ENCODE measurements around the gene MTMR11.
"Not testable (repeated sequence)": the region's sequence is repeated elsewhere in the genome, so short reads cannot be mapped to it uniquely, and the experiment has no call there.

MTMR11 gene

GRCh38 chr1:149936170-149936991, at the start of gene MTMR11:
Gene MTMR11, minus strand, starts transcription at chr1:149936879. Its CDS starts 232 bp downstream, at chr1:149936647.
- DNase-seq (ENCODE audit: low spot score): no peak

- no peak for DNase-seq (ENCODE audit: low spot score)
These were observed 43.4 kb upstream of the MTMR11 start for GRCh38 chr1:149979972-149980540.

- no peak for DNase-seq (ENCODE audit: low spot score)
These were observed 42.7 kb upstream of the MTMR11 start for GRCh38 chr1:149979245-149979971.

- no peak for DNase-seq (ENCODE audit: low spot score)
These were observed 41.9 kb upstream of the MTMR11 start for GRCh38 chr1:149978547-149979023.

- DNase-seq (ENCODE audit: low spot score): no peak
These were observed 40.7 kb upstream of the MTMR11 start for GRCh38 chr1:149977345-149977744.

GRCh38 chr1:149972547-149972946, 35.9 kb upstream of the MTMR11 start:
- DNase-seq (ENCODE audit: low spot score): no peak

- no peak for DNase-seq (ENCODE audit: low spot score)
These were observed 31.0 kb upstream of the MTMR11 start for GRCh38 chr1:149967646-149968045.

- no peak for DNase-seq (ENCODE audit: low spot score)
These were observed 30.4 kb upstream of the MTMR11 start for GRCh38 chr1:149967041-149967440.

- no peak for DNase-seq (ENCODE audit: low spot score)
These were observed 29.7 kb upstream of the MTMR11 start for GRCh38 chr1:149966405-149966804.

- DNase-seq (ENCODE audit: low spot score): no peak
These were observed 28.8 kb upstream of the MTMR11 start for GRCh38 chr1:149965440-149965839.

GRCh38 chr1:149963358-149963757, 26.7 kb upstream of the MTMR11 start:
- peak; percentile 28 for DNase-seq (ENCODE audit: low spot score)

- no peak for DNase-seq (ENCODE audit: low spot score)
These were observed 26.1 kb upstream of the MTMR11 start for GRCh38 chr1:149962736-149963135.

- peak; percentile 94 for DNase-seq (ENCODE audit: low spot score)
These were observed 25.5 kb upstream of the MTMR11 start for GRCh38 chr1:149962039-149962647.

- not testable (repeated sequence) for DNase-seq (ENCODE audit: low spot score)
These were observed 20.9 kb upstream of the MTMR11 start for GRCh38 chr1:149957548-149957947.

- no peak for DNase-seq (ENCODE audit: low spot score)
These were observed 13.2 kb upstream of the MTMR11 start for GRCh38 chr1:149949911-149950310.

- DNase-seq (ENCODE audit: low spot score): peak; percentile 87
These were observed 8.5 kb upstream of the MTMR11 start for GRCh38 chr1:149945206-149945605.

- DNase-seq (ENCODE audit: low spot score): no peak
These were observed 6.2 kb upstream of the MTMR11 start for GRCh38 chr1:149942885-149943284.

GRCh38 chr1:149942207-149942606, 5.5 kb upstream of the MTMR11 start:
- peak; percentile 66 for DNase-seq (ENCODE audit: low spot score)

GRCh38 chr1:149940427-149940826, 3.7 kb upstream of the MTMR11 start:
- no peak for DNase-seq (ENCODE audit: low spot score)

- DNase-seq (ENCODE audit: low spot score): not testable (repeated sequence)
These were observed 2.0 kb upstream of the MTMR11 start for GRCh38 chr1:149938668-149939003.

- DNase-seq (ENCODE audit: low spot score): no peak
These were observed 1.1 kb upstream of the MTMR11 start for GRCh38 chr1:149937759-149938158.

GRCh38 chr1:149936992-149937705, 470 bp upstream of the MTMR11 start:
- DNase-seq (ENCODE audit: low spot score): peak; percentile 42
